Activated CD4-positive, alpha-beta T cell treated with anti-CD3 and anti-CD28 coated beads for 24 hours (primary cell): ENCODE results near the gene CCDC78.
A peak's percentile ranks its signal among the peaks of the same experiment; 100 is the strongest.
"Not testable (repeated sequence)": the region's sequence is repeated elsewhere in the genome, so short reads cannot be mapped to it uniquely, and the experiment has no call there.

ENCODE experiments used
- DNase-seq, 2 donors: peaks; one replicate each; pipeline ENCODE4 v3.0.0-alpha.2; 2020; ENCODE audit warnings: low read depth in 2 of 2

The CCDC78 gene

GRCh38 chr16:694187-694862 lies 31.9 kb downstream of the CCDC78 start:
- no peak for DNase-seq

- DNase-seq: no peak
Observed at GRCh38 chr16:693766-694165, 32.5 kb downstream of the CCDC78 start.

DNA sequence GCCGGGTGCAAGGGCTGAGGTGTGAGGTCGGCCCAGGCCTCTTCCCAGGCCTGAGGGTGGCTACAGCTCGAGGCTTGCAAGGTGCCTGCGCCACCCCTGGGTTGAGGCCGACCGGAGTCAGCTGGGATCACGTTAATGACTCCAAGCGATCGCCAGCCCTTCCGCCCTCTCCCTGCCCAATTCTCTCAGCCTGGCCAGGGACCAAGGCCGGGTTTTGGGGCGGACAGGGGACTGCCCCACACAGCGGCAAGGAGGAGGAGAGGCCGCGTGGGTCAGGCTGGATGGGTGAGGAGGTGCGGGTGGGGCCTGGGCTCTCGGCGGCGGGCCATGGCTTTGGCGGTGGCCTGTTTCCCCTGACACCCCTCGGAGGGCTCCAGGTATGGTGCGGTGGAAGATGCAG lies 32.9 kb downstream of the CCDC78 start:
- no peak for DNase-seq

DNA sequence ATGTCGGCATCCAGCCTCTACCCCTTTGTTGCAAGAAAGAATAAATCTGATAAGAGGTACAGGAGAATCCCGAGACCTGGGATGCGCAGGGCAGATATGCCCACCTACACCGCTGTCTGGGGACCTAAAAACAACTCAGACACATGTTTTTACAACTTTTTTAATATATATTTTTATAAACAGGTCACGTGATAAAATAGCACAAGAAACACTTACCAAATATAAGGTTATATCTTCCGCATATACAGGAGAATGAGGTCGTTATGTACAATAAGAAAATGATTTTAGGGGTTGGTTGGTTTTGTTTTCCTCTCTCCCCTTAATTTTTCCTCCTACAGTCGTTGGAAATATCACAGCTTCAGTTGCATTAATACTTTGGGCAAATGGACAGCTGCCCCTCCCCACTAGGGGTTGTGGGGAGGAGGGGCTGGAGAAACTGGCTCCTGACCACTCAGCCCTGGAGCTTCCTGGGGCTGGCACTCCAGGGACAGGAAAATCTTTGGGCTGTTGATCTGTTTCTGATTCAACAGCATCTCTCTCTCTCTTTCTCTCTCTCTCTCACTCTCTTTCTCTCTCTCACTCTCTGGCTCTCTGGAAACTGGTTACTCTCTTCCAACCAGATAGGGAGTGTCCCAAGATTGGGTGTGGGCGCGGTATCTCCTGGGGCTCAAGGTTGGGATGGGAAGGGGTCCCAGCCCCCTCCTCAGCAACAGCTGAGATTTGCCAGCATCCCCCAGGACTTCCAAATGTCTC lies 33.7 kb downstream of the CCDC78 start:
- DNase-seq: no peak

GRCh38 chr16:691242-691641 lies 35.0 kb downstream of the CCDC78 start:
- not testable (repeated sequence) for DNase-seq

DNA sequence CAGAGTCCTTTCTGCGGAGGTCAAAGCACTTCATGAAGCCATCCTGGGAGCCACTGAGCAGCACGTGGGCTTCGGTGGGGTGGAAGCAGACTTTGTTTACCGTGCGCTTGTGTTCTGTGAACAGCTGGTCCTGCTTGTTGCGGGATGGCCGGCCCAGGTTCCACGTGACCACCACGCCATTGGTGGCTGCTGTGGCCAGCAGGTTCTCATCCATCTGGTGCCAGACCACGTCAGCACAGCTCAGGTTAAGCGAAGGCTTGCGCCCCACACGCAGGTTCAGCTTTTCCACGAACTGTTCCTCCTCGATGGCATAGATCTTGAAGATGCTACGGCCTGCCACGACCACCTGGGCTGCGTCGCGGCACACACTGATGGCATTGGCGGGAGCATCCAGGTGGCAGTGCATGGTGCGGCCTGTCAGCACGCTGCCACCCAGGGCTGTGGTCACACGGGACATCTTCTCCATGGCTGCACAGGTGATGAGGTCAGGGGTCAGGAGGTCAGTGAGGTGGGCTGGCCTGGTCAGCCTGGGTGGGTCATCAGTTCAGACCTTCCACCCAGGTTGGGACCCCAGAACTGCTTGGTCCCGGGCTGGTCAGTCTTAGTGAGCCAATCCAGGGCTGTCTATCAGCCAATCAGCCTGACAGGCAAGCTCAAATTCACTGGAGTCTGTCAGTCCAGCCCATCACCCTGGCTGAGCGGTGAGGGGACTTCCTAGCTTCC lies 36.9 kb downstream of the CCDC78 start:
- DNase-seq: no peak

DNA sequence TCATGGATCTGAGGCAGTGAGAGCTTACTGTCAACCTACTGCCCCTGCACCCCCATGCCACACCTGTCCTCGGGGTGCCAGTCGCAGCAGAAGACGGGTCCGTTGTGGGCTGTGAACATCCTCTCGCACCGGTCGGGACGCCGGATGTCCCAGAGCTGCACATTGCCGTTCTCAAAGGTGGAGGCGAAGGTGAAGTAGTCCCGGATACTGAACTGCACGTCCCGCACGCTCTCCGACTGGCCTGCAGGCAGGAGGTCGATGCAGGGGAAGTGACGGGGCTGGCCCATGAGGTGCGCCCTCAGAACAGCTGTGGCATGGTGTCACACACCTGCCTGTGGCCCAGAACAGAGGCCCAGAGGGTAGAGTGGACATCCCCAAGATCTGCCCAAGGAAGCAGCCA lies 38.7 kb downstream of the CCDC78 start:
- no peak for DNase-seq

DNA sequence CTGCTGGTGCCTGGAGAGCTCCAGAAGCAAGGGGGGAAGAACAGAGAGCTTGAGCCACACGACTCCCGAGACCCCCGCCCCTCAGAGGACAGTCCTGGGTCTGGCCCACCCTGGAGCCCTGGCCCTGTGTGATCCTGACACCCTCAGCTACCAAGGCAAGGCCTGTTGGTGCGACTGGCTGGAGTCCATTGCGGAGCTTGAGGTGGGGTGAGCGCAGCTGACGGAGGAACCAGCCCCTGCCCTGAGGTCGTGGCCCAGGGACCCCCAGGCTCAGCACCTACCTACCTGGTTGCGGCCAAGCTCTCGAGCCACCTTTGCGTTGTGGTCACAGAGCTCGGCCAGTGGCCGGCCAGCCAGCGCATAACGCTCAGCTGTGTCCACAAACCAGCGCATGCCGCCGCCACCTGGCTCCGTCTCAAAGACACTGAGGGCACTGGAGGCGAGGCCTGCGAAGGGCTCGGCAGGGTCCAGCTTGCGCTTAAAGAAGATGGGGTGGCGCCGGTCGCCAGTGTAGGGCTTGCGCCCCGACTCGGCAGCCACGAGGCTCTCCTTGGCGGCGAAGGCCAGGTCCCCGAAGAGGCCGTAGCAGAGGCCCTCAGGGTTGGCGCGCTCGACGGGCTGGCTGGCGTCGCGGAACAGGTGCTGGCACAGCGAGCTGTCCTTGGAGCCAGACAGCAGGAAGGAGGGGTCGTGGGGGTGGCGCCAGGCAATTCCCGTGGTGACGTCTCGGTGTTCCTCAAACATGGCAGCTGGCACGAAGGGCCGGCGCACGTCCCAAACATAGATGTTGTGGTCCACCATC lies 39.6 kb downstream of the CCDC78 start:
- DNase-seq: no peak

GRCh38 chr16:685967-686366 lies 40.3 kb downstream of the CCDC78 start:
- DNase-seq: no peak

- no peak for DNase-seq
Observed at GRCh38 chr16:684961-685696, 41.1 kb downstream of the CCDC78 start.

- peak; percentile 94 to 95 for DNase-seq
Observed at GRCh38 chr16:684071-684794, 42.0 kb downstream of the CCDC78 start, which contains the start of gene JMJD8. TSS of gene JMJD8 (minus strand) at chr16:684334. CDS start at chr16:684319, 15 bp downstream.

DNA sequence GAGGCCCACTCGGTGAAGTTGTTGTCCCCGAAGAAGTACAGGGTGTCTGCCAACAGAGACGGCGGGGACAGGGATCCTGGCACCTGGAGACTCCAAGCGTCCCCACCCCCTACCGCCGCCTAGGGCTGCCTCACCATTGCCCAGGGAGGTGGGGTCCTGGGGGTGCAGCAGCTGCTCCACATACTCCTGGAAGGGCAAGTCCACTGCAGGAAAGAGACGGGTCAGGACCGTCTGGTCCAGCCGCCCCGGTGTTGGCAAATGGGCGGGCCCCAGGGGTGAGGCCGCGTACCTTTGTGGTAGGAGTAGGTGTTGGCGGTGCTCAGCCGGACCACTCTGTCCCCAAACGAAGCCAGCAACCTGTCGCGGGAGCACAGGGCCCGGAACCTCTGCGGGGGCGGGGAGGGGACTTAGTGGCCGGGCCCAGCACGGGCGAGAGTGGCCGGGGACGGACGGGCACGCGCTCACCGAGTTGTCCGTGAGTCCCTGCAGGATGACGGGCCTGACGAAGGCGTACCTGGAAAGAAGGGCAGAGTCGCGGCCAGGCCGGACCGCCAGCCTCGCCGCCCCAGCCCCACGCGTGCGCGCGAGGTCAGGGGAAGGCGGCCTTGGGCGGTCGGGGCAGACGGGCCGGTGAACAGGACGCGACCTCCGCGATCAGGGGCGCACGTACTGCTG lies 42.7 kb downstream of the CCDC78 start:
- DNase-seq: no peak

GRCh38 chr16:682493-683395 lies 43.5 kb downstream of the CCDC78 start:
- DNase-seq: no peak

DNA sequence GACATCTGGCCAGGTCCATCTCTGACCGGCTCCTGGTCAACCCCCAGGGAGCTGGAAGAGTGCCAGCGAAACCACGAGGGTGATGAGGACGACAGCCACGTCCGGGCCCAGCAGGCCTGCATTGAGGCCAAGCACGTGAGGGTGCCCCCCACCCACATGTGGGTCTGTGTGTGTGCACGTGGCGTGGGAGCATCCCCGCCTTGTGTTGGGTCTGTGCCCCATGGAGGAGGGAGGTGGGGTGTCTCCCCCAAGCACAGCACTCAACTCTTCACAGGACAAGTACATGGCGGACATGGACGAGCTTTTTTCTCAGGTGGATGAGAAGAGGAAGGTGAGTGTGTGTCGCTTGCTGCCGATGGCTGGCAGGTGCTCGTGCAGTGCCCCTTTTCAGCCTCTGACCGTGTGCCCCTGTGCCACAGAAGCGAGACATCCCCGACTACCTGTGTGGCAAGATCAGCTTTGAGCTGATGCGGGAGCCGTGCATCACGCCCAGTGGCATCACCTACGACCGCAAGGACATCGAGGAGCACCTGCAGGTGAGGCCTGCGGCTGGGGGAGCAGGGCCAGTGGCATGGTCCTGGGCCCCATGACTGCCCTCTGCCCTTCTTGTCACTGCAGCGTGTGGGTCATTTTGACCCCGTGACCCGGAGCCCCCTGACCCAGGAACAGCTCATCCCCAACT lies 44.4 kb downstream of the CCDC78 start:
- no peak for DNase-seq

GRCh38 chr16:680967-681745 lies 45.1 kb downstream of the CCDC78 start:
- no peak for DNase-seq

DNA sequence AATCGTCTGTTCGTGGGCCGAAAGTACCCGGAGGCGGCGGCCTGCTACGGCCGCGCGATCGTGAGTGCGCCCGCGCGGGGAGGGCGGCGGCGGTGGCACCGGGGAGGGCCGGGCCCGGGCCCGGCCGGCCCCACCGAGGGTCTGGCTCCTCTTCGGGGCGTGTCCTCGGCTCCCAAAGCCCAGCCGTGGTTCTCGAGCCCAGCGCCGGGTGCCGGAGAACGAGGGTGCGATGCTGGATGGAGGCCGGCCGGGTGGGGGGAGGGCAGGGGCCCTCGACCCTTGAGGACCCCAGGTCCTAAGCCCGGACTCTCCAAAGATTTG lies 45.7 kb downstream of the CCDC78 start:
- no peak for DNase-seq

DNA sequence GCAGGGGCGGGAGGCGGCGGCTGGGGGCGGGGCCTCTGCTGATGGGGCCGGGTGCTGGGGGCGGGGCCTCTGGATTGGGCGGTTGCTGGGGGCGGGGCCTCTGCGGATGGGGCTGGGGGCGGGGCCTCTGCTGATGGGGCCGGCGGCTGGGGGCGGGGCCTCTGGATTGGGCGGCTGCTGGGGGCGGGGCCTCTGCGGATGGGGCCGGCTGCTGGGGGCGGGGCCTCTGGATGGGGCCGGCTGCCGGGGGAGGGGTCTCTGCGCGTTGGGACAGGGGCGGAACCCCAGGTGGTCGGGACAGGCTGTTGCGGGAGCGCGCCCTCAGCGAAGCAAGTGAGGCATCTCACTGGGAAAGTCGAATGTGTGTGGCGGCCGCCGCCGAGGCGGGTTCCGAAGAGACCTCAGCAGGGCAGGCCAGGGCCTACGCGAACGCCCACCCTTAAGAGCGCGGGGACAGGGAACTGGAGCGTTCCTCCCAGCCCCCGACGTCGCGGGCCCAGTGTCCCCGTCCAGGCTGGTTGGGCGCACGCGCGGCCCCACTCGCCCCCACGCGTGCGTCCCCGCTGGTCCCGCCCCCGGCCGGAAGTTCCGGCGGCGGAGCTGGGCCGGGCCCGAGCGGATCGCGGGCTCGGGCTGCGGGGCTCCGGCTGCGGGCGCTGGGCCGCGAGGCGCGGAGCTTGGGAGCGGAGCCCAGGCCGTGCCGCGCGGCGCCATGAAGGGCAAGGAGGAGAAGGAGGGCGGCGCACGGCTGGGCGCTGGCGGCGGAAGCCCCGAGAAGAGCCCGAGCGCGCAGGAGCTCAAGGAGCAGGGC lies 46.2 kb downstream of the CCDC78 start, which contains the start of gene STUB1:
TSS of gene STUB1 (plus strand) at position 597 of the 811 bp plus-strand sequence. CDS start at position 713, 116 bp downstream.
- DNase-seq: peak; percentile 83 to 91
